ENCODE measurements around the gene UFSP2.

UFSP2 gene, protein sequence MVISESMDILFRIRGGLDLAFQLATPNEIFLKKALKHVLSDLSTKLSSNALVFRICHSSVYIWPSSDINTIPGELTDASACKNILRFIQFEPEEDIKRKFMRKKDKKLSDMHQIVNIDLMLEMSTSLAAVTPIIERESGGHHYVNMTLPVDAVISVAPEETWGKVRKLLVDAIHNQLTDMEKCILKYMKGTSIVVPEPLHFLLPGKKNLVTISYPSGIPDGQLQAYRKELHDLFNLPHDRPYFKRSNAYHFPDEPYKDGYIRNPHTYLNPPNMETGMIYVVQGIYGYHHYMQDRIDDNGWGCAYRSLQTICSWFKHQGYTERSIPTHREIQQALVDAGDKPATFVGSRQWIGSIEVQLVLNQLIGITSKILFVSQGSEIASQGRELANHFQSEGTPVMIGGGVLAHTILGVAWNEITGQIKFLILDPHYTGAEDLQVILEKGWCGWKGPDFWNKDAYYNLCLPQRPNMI

GRCh38 chr4:185425647-185426352, at the start of gene UFSP2:
Gene UFSP2 (minus strand): TSS chr4:185425964. CDS start chr4:185425868, 96 bp downstream.
- no peak for TF ChIP-seq CTCF (IDR thresholded peaks at IDR 0.05; ENCODE audit: low read depth, low read length)
- peak within 1 kb of the TSS; percentile 91 for H3K4me3 ChIP-seq (ENCODE audit: low read depth, low read length)

GRCh38 chr4:185473247-185473646, 47.5 kb upstream of the UFSP2 start:
- TF ChIP-seq CTCF (IDR thresholded peaks at IDR 0.05; ENCODE audit: low read depth, low read length): no peak
- H3K4me3 ChIP-seq (ENCODE audit: low read depth, low read length): no peak overlapping the region

GRCh38 chr4:185472103-185472542, 46.4 kb upstream of the UFSP2 start:
- H3K4me3 ChIP-seq (ENCODE audit: low read depth, low read length): peak overlapping the region; percentile 71
- TF ChIP-seq CTCF (IDR thresholded peaks at IDR 0.05; ENCODE audit: low read depth, low read length): no peak

DNA sequence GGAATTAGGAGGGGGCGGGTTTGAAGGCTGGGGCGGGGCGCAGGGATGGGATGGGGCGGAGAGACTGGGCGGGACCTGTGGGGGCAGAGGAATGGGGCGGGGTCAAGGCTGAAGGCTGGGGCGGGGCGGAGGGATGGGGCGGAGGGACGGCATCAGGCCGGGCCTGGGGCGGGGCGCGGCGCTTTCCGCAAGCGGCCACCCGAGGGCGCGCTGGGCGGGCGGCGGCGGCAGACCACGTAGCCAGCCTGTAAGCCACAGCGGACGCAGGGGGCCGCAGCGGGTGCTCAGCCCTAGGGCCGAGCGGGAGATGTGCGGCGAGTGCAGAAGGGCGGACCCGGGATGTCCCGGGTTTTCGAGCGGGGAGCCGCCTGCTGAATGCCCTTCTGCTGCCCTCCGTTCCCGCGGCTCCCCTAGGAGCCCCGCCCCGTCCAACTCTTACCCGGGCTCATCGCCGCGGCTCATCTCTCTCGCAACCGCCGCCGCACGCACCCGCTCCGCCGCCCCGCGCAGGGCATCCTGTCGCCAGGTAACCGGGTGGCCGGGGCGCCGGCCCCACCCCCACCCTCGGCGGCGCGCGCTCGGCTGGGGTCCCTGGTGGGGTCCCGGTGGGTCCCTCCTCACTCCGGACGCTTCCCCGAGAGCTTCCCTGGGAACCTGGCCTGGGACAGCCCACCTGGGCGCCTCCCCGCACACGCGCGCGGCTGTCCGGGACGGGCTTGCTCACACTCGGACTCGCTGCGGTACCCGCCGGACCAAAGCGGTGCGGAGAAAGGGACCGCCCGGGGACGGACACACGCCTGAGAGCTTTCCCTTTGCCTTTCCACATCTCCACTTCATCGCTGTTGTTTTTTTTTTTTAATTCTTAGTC, 45.7 kb upstream of the UFSP2 start, which contains the start of gene CCDC110:
Gene CCDC110, minus strand, starts transcription at position 499 of the 868 bp plus-strand sequence. Its CDS starts 50 bp downstream, at position 449.
- TF ChIP-seq CTCF (IDR thresholded peaks at IDR 0.05; ENCODE audit: low read depth, low read length): peak; percentile 21; the same call in 1 of the 2 replicates
- peak within 1 kb of the TSS; percentile 71 for H3K4me3 ChIP-seq (ENCODE audit: low read depth, low read length)

DNA sequence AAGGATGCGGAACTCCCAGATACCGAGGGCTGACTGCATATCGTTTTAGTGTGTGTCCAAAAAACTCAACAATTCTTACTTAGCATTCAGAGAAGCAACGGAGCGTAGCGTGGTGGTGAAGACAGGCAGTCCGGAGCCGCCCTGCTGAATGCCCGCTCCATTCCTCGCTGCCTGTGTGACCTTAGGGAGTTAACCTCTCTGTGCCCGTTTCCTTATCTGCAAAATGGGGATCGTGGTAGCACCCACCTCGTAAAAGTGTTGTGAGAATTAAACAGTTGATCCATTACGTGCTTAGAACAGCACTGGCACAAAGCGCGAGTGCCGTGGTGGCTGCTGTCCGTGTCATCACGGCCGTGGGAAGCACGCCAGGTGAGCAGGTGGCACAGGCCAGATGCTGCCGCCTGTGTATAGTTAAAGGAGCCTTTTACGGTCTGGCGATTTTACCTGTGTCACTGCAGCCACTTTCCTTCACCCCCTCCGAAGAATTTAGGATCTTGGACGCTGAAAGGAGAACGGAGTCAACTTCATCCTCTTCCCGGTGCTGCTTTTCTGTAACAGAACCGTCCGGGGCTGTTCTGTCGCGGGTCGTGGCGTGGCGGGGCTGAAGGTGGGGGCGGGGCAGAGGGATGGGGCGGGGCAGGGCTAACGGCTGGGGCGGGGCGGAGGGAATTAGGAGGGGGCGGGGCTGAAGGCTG, 44.9 kb upstream of the UFSP2 start:
- TF ChIP-seq CTCF (IDR thresholded peaks at IDR 0.05; ENCODE audit: low read depth, low read length): no peak
- peak overlapping the region; percentile 64 for H3K4me3 ChIP-seq (ENCODE audit: low read depth, low read length)

DNA sequence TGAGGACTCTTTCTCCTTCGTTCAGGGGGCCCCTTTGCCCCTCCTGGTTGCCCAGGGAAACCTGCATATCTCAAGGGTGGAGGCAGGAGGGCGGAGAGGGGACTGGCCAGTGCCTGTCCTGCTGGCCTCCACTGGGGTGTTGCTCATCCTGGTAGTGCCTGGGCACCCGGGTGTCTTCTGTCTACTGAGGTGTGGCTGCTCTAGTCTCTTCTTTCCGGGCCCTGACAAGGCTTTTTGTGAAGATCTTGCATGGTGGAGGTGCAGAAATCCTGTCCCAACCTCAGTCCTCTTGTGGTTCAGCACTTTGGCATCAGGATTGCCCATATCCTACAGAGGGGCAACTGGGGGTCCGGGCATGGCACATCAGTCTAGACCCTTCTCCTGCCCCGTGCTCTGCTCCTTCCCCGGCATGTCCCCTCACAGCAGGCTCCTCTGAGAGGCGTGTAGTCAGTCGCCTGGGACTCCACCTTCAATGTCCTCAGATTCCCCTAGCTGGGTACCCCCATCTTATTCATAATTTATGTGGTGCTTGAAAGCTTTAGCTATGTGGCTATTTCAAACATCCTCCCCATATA, 43.9 kb upstream of the UFSP2 start:
- TF ChIP-seq CTCF (IDR thresholded peaks at IDR 0.05; ENCODE audit: low read depth, low read length): no peak
- no peak overlapping the region for H3K4me3 ChIP-seq (ENCODE audit: low read depth, low read length)
